GM12878 (cell line): ENCODE measurements around the gene ADSS2. TPM values are rescaled to one million over a fixed set of nuclear protein-coding genes. Genes with fewer than 3 reads are reported as not detected.

Source experiments
- ATAC-seq: fragments of 200-7000 bp; cut with Tn5 transposase; 3 replicates; pipeline ENCODE4 v1.9.1; 2020; ENCODE audit warnings: mild to moderate bottlenecking, moderate library complexity
- BruUV-seq: library from RNA; stranded (reverse); fragments of 400-500 nt; replicated peaks from 2 replicates; lab custom pipeline; 2021; lab: Mats Ljungman, UMichigan
- CTCF ChIA-PET: fragments of 300-600 bp; sonication (Branson Sonifier 250); formaldehyde crosslinking; extraction: SDS; loops from one replicate; lab custom pipeline; 2021; ENCODE audit warnings: inconsistent platforms; lab: Yijun Ruan, JAX
- POLR2A ChIA-PET: fragments of 350-600 bp; formaldehyde crosslinking; extraction: SDS; loops from one replicate; lab custom pipeline; 2021; ENCODE audit warnings: inconsistent platforms; lab: Charles Lee
- RAD21 ChIA-PET: fragments of 300-600 bp; sonication (Branson Sonifier 250); formaldehyde crosslinking; loops from one replicate; lab custom pipeline; 2023; ENCODE audit warnings: antibody characterized with exemption; ENCODE audit not compliant: unreplicated experiment; lab: Charles Lee
- SMC1A ChIA-PET: fragments of 300-600 bp; sonication (Branson Sonifier 250); formaldehyde crosslinking; loops from one replicate; lab custom pipeline; 2023; ENCODE audit not compliant: unreplicated experiment, uncharacterized antibody; lab: Charles Lee
- DNase-seq: peaks from one replicate; pipeline ENCODE4 v3.0.0-alpha.2; 2011; ENCODE audit warnings: low read depth, low spot score
- FAIRE-seq: peaks from 3 replicates; lab custom pipeline; 2011; peaks lifted over from hg19 to GRCh38; lab: Jason Lieb, UNC
- H2AFZ ChIP-seq: 2 replicates; pipeline ENCODE4 v1.6.0; 2011; ENCODE audit warnings: low read depth, low read length, control low read depth; ENCODE audit not compliant: control insufficient read depth
- H3K27ac ChIP-seq: 2 replicates; pipeline ENCODE4 v1.5.1; 2011; ENCODE audit warnings: control low read depth; ENCODE audit not compliant: control insufficient read depth, insufficient read depth
- H3K27me3 ChIP-seq, 2 experiments: replicated peaks in 1 of 2; 2 replicates each; pipeline versions ENCODE4 v1.6.0 to v1.6.1; 2011; ENCODE audit warnings: low read length in 1 of 2; ENCODE audit not compliant: control insufficient read depth in 2 of 2, insufficient read depth in 2 of 2
- H3K36me3 ChIP-seq, 2 experiments: 2 replicates each; pipeline ENCODE4 v1.5.1; 2011; ENCODE audit warnings: low read length in 1 of 2; ENCODE audit not compliant: control insufficient read depth in 2 of 2, insufficient read depth in 2 of 2
- H3K4me1 ChIP-seq: 2 replicates; pipeline ENCODE4 v1.6.1; 2011; ENCODE audit warnings: mild to moderate bottlenecking, low read length, moderate library complexity, mixed read lengths; ENCODE audit not compliant: control insufficient read depth, insufficient read depth
- H3K4me2 ChIP-seq: 2 replicates; pipeline ENCODE4 v1.6.0; 2011; ENCODE audit warnings: control low read depth; ENCODE audit not compliant: control insufficient read depth, insufficient read depth
- H3K4me3 ChIP-seq: fragments of 200-600 bp; sonication (generic); 2 replicates; pipeline ENCODE4 v1.5.1; 2016
- H3K79me2 ChIP-seq: 2 replicates; pipeline ENCODE4 v1.6.0; 2011; ENCODE audit warnings: low read length; ENCODE audit not compliant: control insufficient read depth, insufficient read depth
- H3K9ac ChIP-seq: 2 replicates; pipeline ENCODE4 v1.8.0; 2011; ENCODE audit warnings: low read length, control low read depth, mixed read lengths; ENCODE audit not compliant: control insufficient read depth, insufficient read depth
- H3K9me3 ChIP-seq: replicated peaks from 3 replicates; pipeline ENCODE4 v1.5.1; 2011; ENCODE audit warnings: mild to moderate bottlenecking, low read length; ENCODE audit not compliant: control insufficient read depth, insufficient read depth
- H4K20me1 ChIP-seq: 2 replicates; pipeline ENCODE4 v1.6.0; 2011; ENCODE audit not compliant: control insufficient read depth, insufficient read depth
- ASH2L ChIP-seq: fragments of 300-600, 200-600 bp; sonication (generic); IDR thresholded peaks from 2 replicates; pipeline ENCODE4 v1.6.1; 2017; ENCODE audit warnings: low read depth, mild to moderate bottlenecking, borderline replicate concordance
- CHD4 ChIP-seq: fragments of 200-600 bp; sonication (generic); IDR thresholded peaks from 2 replicates; pipeline ENCODE4 v1.6.1; 2016; ENCODE audit warnings: mild to moderate bottlenecking
- FOXK2 ChIP-seq: fragments of 450-650 bp; IDR thresholded peaks from 2 replicates; pipeline ENCODE4 v1.6.1; 2017; ENCODE audit warnings: mild to moderate bottlenecking, moderate library complexity
- KLF5 ChIP-seq: fragments of 450-650 bp; IDR thresholded peaks from 2 replicates; pipeline ENCODE4 v1.6.1; 2014; ENCODE audit warnings: mild to moderate bottlenecking; ENCODE audit not compliant: partially characterized antibody
- MTA2 ChIP-seq: fragments of 450-650 bp; IDR thresholded peaks from 2 replicates; pipeline ENCODE4 v1.6.1; 2016; ENCODE audit warnings: low read depth, mild to moderate bottlenecking, moderate library complexity
- MXI1 ChIP-seq: fragments of 150-350 bp; IDR thresholded peaks from 2 replicates; pipeline ENCODE4 v1.6.1; 2011; ENCODE audit warnings: low read depth, mild to moderate bottlenecking, inconsistent platforms, low read length, improper control_type of control experiment
- NR2F1 ChIP-seq: fragments of 450-650 bp; conservative IDR thresholded peaks from 2 replicates; pipeline ENCODE4 v1.6.1; 2017; ENCODE audit warnings: mild to moderate bottlenecking
- PAX5 ChIP-seq: IDR thresholded peaks from 2 replicates; pipeline ENCODE4 v1.6.1; 2011; ENCODE audit warnings: low read depth, low read length, borderline replicate concordance
- PAX8 ChIP-seq: fragments of 450-650 bp; IDR thresholded peaks from 2 replicates; pipeline ENCODE4 v1.6.1; 2017; ENCODE audit warnings: mild to moderate bottlenecking, moderate library complexity
- POLR2AphosphoS5 ChIP-seq: IDR thresholded peaks from 2 replicates; pipeline ENCODE4 v1.6.1; 2011; ENCODE audit warnings: mild to moderate bottlenecking, low read length, inconsistent platforms
- SIX5 ChIP-seq: IDR thresholded peaks from 2 replicates; pipeline ENCODE4 v1.6.1; 2011; ENCODE audit warnings: mild to moderate bottlenecking, low read depth, low read length, moderate library complexity; ENCODE audit not compliant: severe bottlenecking
- TCF12 ChIP-seq: IDR thresholded peaks from 2 replicates; pipeline ENCODE4 v1.6.1; 2011; ENCODE audit warnings: low read depth, mild to moderate bottlenecking, low read length
- TCF7 ChIP-seq: IDR thresholded peaks from 2 replicates; pipeline ENCODE4 v1.6.1; 2014; ENCODE audit warnings: antibody characterized with exemption, borderline replicate concordance
- ZNF207 ChIP-seq: fragments of 450-650 bp; IDR thresholded peaks from 2 replicates; pipeline ENCODE4 v1.6.1; 2014; ENCODE audit warnings: antibody characterized with exemption, mild to moderate bottlenecking, borderline replicate concordance
- WGBS: methylation state at CpG from one replicate; pipeline ENCODE4 v1.1.6; 2016; ENCODE audit warnings: low lambda C conversion rate; ENCODE audit not compliant: insufficient replicate concordance, insufficient coverage; ENCODE audit errors: missing lambda C conversion rate; 5-methylcytosine and 5-hydroxymethylcytosine counted together
- in situ Hi-C: fragments of 300-500 bp; cut with MboI; formaldehyde crosslinking; loops from 9 replicates; pipeline ENCODE4 v1.14.3; 2018; ENCODE audit warnings: mixed read lengths
- intact Hi-C: fragments of 100-400 bp; cut with micrococcal nuclease; formaldehyde crosslinking; loops from one replicate; pipeline ENCODE4 v1.14.2; 2022; ENCODE audit not compliant: unreplicated experiment
- polyA plus RNA-seq, 11 experiments: library from polyadenylated mRNA; depleted of rRNA in 4 of 11; unstranded in 6 of 11; stranded (reverse) in 5 of 11; fragments of >200 nt; fragmentation: Nextera tagmentation in 4 of 11; fragmentation: Illumina TruSeq in 1 of 11; extraction: Ambion mirVana in 4 of 11; extraction: Trizol in 1 of 11; gene quantifications; 1 replicate in 1 of 11; 2 replicates in 10 of 11; pipeline versions ENCODE4 v1.2.1 to v1.2.3, GENCODE V29; 2011 to 2016; ENCODE audit warnings: inconsistent platforms in 2 of 11, missing spikeins in 2 of 11, low read depth in 1 of 11
- total RNA-seq, 4 experiments: library from RNA; depleted of rRNA in 3 of 4; stranded (reverse); fragments of >200 nt in 3 of 4; fragmentation: Illumina TruSeq in 1 of 4; extraction: Trizol in 1 of 4; gene quantifications; 2 replicates each; pipeline versions ENCODE4 v1.2.1 to v1.2.3, GENCODE V29; 2013 to 2021
- TF ChIP-seq, protein P1 (sequence below): IDR thresholded peaks from 2 replicates; pipeline ENCODE4 v1.6.1; 2012; ENCODE audit warnings: low read length, inconsistent platforms
- TF ChIP-seq, protein P2 (sequence below): IDR thresholded peaks from 2 replicates; pipeline ENCODE4 v1.6.1; 2012; ENCODE audit warnings: mild to moderate bottlenecking, low read depth, low read length
- TF ChIP-seq, protein P3 (sequence below): fragments of 450-650 bp; formaldehyde crosslinking; IDR thresholded peaks from 2 replicates; pipeline ENCODE4 v1.5.0; 2022; ENCODE audit warnings: mild to moderate bottlenecking, missing genetic modification characterization
- TF ChIP-seq, protein P4 (sequence below): IDR thresholded peaks from 2 replicates; pipeline ENCODE4 v1.6.1; 2011; ENCODE audit warnings: low read depth, low read length, improper control_type of control experiment, borderline replicate concordance

Gene ADSS2
- total and polyA plus RNA-seq, 10 of the 15 experiments (the other 5 are each of a cell fraction or from before 2014, with no cell fraction given), result 8.1 to 49.3 (median 40.6) TPM

DNA sequence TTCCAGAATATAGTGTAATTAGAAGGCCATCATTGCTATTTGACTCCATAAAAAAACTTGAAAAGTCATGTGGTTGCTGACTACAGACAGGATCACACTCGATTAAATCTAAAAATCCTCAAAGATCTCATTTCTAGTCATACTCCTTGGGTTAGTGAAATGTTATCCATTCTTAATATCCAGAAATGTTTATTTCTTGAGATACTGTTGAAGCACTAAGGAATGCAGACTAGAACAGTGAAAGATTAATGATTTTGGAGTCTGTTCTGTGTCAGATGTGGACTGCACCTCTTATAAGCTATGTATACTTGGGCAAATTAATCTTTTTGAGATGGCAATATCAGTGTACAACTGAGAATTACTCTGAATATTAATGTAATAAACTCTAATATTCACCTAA is 65.1 kb downstream of the ADSS2 start:
- no peak overlapping the region for H3K4me3 ChIP-seq
- H2AFZ ChIP-seq, result no peak overlapping the region
- intact Hi-C loops (no loop called here), in situ Hi-C loops (no loop called here)
- H3K4me1 ChIP-seq, result no peaks in the 10 kb centered on the region
- H3K79me2 ChIP-seq, result no peaks in the 10 kb centered on the region
- H3K27ac ChIP-seq, result no peak overlapping the region
- FAIRE-seq (no peak), ATAC-seq (no peak), DNase-seq (no peak)
- CTCF ChIA-PET, result no interaction called here
- POLR2A ChIA-PET, result no interaction called here
- RAD21 ChIA-PET, result no interaction called here
- no peak for TF ChIP-seq POLR2AphosphoS5
- TF ChIP-seq ZNF207, result no peak
- TF ChIP-seq, protein P1, sequence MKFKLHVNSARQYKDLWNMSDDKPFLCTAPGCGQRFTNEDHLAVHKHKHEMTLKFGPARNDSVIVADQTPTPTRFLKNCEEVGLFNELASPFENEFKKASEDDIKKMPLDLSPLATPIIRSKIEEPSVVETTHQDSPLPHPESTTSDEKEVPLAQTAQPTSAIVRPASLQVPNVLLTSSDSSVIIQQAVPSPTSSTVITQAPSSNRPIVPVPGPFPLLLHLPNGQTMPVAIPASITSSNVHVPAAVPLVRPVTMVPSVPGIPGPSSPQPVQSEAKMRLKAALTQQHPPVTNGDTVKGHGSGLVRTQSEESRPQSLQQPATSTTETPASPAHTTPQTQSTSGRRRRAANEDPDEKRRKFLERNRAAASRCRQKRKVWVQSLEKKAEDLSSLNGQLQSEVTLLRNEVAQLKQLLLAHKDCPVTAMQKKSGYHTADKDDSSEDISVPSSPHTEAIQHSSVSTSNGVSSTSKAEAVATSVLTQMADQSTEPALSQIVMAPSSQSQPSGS, result no peak
- no peak for TF ChIP-seq CHD4
- TF ChIP-seq SIX5, result no peak
- TF ChIP-seq TCF7, result no peak
- TF ChIP-seq PAX8, result no peak
- no peak for TF ChIP-seq ASH2L
- TF ChIP-seq, protein P2, sequence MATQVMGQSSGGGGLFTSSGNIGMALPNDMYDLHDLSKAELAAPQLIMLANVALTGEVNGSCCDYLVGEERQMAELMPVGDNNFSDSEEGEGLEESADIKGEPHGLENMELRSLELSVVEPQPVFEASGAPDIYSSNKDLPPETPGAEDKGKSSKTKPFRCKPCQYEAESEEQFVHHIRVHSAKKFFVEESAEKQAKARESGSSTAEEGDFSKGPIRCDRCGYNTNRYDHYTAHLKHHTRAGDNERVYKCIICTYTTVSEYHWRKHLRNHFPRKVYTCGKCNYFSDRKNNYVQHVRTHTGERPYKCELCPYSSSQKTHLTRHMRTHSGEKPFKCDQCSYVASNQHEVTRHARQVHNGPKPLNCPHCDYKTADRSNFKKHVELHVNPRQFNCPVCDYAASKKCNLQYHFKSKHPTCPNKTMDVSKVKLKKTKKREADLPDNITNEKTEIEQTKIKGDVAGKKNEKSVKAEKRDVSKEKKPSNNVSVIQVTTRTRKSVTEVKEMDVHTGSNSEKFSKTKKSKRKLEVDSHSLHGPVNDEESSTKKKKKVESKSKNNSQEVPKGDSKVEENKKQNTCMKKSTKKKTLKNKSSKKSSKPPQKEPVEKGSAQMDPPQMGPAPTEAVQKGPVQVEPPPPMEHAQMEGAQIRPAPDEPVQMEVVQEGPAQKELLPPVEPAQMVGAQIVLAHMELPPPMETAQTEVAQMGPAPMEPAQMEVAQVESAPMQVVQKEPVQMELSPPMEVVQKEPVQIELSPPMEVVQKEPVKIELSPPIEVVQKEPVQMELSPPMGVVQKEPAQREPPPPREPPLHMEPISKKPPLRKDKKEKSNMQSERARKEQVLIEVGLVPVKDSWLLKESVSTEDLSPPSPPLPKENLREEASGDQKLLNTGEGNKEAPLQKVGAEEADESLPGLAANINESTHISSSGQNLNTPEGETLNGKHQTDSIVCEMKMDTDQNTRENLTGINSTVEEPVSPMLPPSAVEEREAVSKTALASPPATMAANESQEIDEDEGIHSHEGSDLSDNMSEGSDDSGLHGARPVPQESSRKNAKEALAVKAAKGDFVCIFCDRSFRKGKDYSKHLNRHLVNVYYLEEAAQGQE, result no peak
- TF ChIP-seq, protein P3, sequence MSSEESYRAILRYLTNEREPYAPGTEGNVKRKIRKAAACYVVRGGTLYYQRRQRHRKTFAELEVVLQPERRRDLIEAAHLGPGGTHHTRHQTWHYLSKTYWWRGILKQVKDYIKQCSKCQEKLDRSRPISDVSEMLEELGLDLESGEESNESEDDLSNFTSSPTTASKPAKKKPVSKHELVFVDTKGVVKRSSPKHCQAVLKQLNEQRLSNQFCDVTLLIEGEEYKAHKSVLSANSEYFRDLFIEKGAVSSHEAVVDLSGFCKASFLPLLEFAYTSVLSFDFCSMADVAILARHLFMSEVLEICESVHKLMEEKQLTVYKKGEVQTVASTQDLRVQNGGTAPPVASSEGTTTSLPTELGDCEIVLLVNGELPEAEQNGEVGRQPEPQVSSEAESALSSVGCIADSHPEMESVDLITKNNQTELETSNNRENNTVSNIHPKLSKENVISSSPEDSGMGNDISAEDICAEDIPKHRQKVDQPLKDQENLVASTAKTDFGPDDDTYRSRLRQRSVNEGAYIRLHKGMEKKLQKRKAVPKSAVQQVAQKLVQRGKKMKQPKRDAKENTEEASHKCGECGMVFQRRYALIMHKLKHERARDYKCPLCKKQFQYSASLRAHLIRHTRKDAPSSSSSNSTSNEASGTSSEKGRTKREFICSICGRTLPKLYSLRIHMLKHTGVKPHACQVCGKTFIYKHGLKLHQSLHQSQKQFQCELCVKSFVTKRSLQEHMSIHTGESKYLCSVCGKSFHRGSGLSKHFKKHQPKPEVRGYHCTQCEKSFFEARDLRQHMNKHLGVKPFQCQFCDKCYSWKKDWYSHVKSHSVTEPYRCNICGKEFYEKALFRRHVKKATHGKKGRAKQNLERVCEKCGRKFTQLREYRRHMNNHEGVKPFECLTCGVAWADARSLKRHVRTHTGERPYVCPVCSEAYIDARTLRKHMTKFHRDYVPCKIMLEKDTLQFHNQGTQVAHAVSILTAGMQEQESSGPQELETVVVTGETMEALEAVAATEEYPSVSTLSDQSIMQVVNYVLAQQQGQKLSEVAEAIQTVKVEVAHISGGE, result no peak
- TF ChIP-seq, protein P4, sequence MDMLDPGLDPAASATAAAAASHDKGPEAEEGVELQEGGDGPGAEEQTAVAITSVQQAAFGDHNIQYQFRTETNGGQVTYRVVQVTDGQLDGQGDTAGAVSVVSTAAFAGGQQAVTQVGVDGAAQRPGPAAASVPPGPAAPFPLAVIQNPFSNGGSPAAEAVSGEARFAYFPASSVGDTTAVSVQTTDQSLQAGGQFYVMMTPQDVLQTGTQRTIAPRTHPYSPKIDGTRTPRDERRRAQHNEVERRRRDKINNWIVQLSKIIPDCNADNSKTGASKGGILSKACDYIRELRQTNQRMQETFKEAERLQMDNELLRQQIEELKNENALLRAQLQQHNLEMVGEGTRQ, result no peak
- no peak for TF ChIP-seq KLF5
- TF ChIP-seq PAX5, result no peak
- no peak for TF ChIP-seq FOXK2
- TF ChIP-seq NR2F1, result no peak
- no peak for TF ChIP-seq MTA2
- no peak for TF ChIP-seq TCF12
- no peak for TF ChIP-seq MXI1
- no peak overlapping the region for H3K4me2 ChIP-seq
- H4K20me1 ChIP-seq, result no peaks in the 10 kb centered on the region
- no TSS peak for BruUV-seq
- no peaks in the 10 kb centered on the region for H3K36me3 ChIP-seq
- no peaks in the 10 kb centered on the region for H3K9me3 ChIP-seq
- 100% methylated on average over 1 of the region's 1 CpG for WGBS
- H3K27me3 ChIP-seq, result no peaks in the 10 kb centered on the region
- SMC1A ChIA-PET, result no interaction called here
- H3K9ac ChIP-seq, result no peak overlapping the region
